ENCODE data around the gene PDE10A.
"Not testable (repeated sequence)": the region's sequence is repeated elsewhere in the genome, so short reads cannot be mapped to it uniquely, and the experiment has no call there.

PDE10A gene

DNA sequence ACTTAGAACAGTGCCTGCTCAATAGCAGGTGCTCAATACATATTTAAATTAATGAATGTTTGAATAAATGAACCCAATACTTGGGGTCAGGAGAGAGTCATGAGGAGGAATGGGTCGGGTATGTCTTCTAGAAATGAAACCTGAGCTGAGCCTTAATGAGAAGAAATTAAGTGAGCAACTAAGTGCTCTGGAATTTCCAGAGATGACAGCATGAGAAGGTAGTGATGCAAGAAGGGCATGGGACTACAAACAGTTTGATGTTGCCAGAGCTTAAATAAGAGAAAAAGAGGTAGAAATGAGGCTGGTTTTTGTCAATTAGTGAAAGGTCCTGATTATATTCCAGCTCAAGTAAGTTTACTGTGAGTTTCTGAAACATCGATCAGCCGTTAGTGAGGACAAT, 82.9 kb downstream of the PDE10A start:
- DNase-seq: no peak

DNA sequence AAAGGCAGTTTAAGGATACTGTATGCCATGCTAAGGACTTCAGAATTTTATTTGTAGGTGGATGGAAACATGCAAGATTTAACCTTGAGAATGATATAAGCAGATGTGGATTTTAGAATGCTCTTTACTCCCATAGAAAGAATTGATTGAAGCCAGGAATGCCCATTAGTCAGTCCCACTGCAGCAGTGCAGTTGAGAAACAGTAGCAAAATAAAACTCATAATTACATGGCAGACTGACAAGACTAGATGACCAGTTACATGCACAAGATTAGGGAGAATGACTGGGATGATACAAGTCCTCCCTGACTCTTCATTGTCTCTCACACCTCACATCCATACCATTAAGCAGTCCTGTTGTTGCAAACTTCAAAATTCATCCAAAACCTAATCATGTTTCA, 83.9 kb downstream of the PDE10A start:
- no peak for DNase-seq

DNA sequence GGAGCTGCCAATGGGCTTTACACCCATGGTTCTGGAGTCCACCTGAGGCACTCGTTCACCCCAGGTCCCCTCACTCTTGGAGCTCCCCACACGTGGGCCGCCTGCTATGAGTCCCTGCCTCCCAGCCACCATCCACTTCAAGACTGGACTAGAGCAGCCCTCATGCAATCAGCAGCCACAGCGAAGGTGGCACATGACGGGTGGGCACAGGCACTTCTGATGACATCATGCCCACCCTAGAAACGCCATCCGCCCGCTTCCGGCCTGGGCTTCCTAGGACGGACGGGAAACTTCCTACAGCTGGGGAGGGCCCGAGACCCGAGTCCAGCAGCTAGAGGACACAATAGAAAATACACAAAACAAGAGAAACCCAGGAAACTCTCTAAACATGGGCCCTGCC, 85.5 kb downstream of the PDE10A start:
- DNase-seq: no peak

DNA sequence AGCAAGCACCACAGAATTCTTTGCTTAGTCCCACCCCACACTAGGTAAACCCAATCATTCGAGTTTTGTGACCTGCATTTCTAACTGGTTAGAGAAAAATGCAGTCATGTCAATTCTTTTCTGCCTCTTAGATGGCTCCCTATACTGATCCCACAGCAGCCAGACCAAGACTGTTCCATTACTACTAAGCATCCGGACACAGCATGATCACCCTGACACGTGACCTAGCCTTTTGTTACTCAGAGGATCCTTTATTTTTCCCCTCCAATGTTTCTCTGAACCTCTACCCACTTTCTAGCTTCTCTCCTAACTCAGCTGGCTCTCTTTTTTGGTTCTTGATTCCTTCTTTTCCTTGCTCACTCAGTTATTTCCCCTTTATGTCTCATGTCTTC, 87.9 kb downstream of the PDE10A start:
- DNase-seq: no peak

DNA sequence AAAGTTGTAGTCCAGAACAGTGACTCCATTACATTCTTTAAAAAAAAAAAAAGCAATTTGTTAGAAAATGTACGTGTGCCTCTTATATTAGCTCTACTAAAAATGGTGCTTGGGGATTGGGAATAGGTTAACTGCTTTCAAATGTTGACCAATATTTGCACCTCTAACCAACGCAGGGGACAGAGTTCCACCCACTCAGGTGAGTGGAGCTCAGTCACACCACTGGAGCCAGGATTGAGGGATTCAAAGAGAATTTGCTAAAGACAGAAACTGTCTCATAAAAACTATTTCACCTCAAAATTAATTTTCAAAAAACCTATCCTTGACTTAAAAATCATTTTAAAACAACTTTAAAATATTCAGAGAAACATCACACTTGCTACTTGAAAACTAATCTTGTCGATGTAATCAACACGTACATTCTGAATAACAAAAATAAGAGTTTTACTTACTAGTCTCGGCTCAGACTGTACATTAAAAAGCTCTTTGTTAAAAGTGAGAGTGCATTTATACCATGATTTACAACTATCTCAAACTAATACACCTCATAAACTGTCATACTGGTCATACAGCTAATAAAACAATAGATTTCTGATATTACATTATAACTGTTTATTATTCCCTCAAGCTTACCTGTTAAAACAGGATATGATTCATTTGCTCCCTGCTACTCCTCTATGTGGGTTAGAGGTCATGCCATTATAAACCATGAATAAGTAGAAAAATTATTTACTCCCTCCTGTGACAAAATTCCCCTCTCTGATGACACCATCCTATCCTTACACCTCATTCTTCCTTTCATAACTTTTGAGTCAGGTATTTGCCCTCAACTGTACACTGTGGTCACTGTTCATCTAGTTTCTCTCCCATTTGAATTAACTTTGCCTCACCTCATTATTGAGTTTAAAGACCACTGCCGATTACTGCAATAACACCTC, 88.6 kb downstream of the PDE10A start:
- DNase-seq: no peak

DNA sequence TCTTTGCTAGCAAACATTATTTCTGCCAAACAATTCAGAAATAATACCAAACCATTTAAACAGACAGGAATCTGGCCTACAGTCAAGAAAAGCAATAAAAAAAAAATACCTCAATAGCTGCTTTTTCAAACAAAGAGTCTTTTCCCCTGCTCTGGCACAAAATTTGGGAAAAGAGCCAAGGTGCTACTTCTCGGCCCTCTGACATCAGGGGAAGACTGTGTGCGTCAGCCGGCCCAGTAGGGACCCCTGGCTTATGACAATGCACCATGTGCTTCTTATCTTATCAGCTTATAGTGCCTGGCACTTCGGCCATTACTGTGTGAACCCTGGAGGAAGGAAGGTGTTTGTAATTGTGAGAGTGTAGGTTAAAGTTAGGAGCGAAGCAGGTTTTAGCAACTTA, 89.4 kb downstream of the PDE10A start:
- DNase-seq: peak; percentile 51

DNA sequence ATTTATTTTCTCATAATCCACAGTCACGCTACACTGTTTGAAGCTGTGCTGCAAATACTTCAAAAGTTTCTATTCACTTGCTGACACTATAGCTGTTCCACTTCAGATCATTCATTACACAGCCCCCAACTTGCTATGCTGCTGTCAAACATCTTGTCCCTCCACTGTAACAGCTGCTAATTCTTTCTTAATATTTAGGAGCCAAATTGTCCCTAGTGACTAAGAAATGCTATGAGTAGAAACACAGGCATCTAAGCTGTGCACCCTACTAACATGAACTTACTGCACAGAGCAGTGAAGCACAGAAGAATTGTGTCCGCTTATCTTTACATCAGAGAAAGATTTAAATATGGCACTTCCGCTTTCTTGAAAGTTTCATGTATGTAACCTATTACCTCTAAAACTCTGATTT, 91.3 kb downstream of the PDE10A start:
- DNase-seq: peak; percentile 18

DNA sequence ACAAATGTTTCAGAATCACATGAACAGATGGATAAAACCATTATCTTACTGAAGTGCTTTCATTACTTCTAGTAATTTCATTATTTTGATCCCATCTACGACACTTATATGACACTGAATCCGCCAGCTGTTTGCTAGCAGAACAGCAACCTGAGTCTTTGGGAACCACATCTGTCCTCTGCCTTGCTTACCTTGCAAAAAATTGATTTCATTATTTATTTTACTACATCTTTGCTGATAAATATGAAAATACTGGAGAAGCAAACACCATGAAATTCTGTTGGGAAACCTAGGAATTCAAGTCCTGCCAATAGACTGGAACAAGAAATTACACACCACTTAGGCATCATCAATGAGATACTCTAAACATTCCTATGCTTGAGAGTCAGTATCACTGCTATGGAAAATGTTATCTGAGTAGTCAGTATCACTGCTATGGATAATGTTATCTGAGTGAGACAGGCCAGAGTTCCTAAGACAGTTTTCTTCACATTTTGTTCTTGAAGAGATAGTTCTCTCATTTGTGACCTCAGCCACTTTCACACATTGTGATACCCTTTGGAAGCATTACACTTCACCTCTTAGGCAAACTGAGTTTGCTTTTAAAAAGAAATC, 91.9 kb downstream of the PDE10A start:
- peak; percentile 53 for DNase-seq

DNA sequence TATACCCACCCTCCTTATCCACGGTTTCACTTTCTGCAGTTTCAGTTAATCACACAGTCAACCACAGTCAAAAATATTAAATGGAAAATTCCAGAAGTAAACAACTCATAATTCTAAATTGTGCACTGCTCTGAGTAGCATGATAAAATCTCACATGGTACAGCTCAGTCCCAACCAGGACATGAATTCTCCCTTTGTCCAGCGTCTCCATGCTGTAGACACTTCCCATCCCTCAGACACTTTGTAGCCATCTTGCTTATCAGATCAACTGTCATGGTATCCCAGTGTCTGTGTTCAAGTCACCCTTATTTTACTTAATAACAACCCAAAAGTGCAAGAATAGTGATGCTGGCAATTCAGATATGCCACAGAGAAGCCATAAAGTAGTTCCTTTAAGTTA, 94.7 kb downstream of the PDE10A start:
- DNase-seq: no peak

DNA sequence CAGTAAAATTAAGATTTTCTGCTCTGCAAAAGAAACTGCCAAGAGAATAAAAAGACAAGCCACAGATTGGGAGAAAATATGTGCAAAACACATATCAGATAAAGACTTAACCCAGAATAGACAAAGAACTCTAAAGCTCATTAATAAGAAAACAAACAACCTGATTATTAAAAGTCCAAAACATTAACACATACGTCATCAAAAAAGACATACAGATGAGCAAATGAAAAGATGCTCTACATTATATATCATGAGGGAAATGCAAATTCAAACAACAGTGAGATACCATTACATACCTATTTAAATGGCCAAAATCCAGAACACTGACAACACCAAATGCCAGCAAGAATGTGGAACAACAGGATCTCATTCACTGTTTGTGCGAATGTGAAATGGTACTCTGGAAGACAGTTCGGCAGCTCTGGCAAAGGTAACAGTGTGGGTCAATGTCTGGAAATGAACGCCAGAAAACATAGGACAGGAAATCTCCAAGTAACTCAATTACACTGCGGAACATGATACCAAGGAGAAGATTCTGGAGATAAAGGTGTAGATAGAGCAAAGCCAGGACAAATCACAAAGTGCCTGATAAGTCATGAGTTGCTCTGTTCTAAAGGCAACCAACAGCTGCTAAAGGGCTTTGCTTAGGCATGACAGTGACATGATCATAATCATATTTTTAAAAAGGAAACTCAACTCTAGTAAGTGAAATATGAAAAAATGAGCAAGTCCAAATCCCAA, 96.8 kb downstream of the PDE10A start:
- DNase-seq: no peak

DNA sequence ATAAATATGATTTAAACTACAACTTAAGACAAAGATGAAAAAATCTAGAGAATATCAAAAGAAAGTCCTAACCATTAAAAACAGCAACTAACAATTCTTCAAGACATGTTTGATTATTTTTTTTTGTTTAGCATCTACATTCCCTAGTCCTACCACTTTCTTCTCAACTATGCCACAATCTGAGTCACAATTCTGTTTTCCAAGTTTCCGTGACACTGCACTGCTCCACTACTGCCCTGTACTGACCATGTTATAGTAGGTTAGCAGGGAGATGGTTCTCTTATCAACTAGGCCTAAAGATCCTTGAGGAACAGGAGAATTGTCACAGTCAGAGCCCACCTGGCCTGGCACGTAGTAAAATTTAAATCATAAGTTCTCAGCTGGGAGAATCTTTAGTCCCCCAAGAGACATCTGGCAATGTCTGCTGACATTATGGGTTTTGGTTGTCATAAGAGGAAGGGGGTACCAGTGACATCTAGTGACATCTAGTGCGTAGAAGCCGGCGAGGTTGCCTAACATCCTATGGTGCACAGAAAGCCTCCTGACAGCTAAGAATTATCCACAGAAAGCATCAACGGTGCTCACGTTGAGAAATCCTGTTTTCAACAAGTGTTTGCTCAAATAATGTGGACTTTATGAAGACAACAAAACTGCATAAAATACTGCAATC, 100.5 kb downstream of the PDE10A start:
- DNase-seq: no peak

DNA sequence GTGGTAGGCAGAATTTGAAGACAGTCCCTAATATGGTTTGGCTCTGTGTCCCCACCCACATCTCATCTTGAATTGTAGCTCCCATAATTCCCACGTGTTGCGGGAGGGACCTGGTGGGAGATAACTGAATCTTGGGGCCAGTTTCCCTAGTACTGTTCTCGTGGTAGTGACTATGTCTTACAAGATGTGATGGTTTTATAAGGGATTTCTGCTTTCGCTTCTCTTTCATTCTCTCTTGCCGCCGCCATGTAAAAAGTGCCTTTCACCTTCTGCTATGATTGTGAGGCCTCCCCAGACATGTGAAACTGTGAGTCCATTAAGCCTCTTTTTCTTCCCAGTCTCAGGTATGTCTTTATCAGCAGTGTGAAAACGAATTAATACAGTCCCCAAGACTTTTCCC, 103.4 kb downstream of the PDE10A start:
- DNase-seq: no peak

DNA sequence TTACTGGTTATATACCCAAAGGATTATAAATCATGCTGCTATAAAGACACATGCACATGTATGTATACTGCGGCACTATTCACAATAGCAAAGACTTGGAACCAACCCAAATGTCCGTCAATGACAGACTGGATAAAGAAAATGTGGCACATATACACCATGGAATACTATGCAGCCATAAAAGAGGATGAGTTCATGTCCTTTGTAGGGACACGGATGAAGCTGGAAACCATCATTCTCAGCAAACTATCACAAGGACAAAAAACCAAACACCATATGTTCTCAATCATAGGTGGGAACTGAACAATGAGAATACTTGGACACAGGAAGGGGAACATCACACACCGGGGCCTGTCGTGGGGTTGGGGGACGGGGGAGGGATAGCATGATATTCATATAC, 104.9 kb downstream of the PDE10A start:
- DNase-seq: not testable (repeated sequence)

DNA sequence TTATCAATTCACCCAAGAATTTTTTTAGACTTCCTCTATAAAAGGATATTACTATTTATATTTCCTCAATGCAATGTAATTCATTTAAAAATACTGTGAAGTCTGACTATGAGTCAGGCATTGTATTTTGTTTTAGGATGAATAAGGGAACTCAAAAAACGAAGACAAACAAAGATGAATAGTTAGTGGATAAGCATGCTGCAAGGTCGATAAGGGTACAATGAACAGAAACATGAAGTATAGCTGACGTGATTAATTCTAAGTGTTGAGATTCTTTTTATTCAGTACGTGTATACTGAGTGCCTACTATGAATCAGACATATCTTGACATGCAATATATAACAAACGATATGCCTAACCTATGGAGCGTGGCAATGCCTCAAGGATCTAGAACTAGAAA, 105.4 kb downstream of the PDE10A start:
- DNase-seq: no peak

DNA sequence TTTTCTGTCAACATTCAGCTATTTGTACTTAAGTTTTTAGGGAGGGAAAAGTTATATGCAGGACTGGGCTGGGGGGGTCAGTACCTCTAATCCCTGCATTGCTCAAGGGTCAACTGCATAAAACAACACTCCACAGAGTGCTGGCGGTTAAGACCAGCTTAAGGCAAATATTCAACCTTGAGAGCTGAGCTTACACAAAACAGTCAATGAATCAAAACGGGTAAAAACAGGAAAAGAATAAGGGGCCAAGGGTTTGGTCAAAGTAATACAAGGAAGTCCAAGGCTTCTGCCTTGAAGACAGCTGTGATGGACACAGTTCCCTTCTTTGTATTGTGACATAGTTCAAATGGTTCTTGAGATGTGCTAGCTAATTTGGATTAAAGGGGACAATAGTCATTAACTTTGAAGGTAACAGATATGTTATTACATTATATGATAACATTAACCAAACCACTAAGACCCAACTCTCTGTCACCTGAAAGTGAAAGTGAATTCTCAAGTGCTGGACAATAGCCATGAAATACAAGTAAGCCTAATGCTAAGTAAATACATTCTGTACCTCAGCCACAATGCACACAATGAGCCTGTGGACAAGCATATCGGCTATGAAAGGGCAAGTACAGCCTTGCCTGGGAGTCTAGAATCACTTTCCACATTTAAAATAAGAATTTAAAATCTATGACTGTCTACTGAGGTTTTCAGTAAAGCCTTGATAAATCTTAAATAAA, 106.8 kb downstream of the PDE10A start:
- DNase-seq: no peak

DNA sequence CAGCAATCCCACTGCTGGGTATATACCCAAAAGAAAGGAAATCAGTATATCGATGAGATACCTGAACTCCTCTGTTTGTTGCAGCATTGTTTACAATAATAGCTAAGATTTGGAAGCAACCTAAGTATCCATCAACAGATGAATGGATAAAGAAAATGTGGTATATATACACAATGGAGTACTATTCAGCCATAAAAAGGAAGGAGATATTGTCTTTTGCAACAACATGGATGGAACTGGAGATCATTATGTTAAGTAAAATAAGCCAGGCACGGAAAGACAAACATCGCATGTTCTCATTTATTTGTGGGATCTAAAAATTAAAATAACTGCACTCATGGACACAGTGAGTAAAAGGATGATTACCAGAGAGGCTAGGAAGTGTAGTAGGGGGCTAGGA, 108.4 kb downstream of the PDE10A start:
- DNase-seq: not testable (repeated sequence)

DNA sequence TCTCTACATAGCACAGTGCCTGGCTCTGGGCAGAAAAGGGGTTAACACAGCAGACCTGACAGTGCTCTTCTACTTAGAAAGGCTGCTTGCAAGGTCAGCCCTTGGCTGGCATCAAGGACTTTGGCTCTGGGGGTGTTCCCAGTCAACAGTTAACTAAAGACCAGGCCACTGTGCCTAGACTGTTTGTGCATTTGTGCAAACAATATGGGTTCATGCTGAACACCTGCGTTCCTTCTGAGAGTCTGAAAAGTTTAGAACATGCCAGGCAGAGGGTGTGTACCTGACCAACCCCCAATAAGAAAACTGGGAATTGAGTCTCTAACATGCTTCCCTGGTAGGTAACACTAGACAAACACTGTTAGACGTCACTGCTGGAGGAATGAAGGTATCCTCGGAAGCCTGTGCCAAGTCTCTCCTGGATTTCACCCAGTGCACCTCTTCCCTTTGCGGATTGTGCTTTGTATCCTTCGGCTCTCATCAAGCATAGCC, 110.7 kb downstream of the PDE10A start:
- DNase-seq: no peak

DNA sequence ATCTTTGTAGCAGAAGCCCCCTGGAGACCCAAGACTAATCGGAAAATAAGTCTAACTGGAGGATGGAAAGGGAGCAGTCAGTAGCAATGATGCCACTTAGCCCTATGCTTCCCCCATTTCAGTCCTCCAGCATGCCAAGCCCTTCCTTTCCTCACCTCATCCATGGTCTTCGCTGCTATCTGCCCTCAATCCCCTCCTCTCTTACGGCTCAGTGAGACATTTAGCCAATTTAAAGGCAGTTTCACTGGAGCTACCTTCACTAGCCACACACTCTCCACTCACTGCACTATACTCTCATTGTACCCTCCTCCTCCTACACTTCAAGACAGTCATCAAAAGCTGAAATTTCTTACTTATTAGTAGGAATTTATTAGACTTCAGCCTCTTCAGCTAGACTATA, 111.2 kb downstream of the PDE10A start:
- DNase-seq: no peak

DNA sequence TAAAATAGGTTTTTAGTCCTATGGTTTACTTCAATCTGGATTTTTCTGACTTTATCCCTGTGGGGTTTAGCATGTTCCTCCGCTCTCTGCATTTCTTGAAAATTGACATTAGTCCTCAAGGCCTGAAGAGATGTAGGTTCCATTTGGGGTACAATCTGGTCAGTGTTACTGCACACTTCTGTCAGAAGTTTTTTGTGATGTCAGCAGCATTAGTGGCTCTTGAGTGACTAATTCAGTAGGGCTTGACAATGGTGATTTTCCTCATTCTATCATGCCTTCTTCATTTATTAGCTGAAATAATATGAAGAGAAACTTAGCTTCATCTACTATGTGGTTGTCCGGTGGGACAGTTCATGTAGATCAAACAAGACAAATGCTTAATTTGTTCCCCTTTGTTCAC, 114.6 kb downstream of the PDE10A start:
- DNase-seq: no peak

DNA sequence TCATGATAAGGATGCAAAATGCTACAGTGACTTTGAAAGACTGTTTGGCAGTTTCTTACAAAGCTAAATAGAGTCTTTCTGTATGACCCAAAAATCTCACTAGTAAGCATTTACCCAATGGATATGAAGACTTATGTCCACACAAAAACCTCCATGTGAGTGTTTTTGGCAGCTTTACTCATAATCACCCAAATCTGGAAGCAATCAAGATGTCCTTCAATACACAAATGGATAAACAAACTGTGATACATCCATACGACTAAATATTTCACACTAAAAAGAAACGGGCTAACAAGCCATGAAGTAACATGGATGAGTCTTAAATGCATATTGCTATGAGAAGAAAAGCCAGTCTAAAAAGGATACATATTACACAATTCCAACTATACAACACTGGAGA, 117.2 kb downstream of the PDE10A start:
- DNase-seq: no peak

DNA sequence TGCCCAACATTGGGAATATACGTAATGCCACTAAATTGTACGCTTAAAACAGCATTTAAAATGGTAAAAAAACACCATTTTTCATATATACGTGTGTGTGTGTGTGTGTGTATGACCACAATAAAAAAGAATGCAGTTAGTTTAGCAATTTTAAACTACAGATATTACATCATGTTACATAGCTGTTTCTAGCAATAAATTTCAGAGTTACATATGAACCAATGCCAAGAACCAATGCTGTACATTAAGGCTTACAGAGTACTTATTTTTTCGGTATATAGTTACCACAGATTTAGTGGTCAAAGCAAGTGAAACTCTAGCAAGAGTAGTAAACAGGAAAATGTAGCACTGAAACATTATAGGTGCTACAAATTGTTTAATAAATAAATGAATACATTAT, 119.3 kb downstream of the PDE10A start:
- DNase-seq: peak; percentile 54

DNA sequence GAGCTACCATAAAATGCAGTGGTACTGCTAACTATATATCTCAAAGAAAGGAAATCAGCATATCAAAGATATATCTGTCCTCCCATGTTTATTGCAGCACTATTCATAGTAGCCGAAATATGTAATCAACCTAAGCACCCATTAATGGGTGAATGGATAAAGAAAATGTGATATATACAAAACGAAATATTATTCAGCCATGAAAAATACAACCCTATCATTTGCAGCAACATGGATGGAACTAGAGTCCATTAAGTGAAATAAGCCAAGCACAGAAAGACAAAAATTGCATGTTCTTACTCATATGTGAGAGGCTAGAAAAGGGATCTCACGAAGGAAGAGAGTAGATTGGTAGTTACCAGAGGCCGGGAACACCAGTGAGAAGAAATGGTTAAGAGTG, 126.1 kb downstream of the PDE10A start:
- DNase-seq: no peak

Measured in fibroblast of upper back skin (primary cell).